HepG2 (cell line): ENCODE data around the gene KIZ.

Experiments used
- CHD2 ChIP-seq: IDR thresholded peaks from 2 replicates; pipeline ENCODE4 v1.6.1; 2011; ENCODE audit warnings: low read depth, low read length, improper control_type of control experiment
- DPF2 ChIP-seq: sonication (generic); formaldehyde crosslinking; IDR thresholded peaks from 2 replicates; pipeline ENCODE4 v1.4.0; 2020; ENCODE audit warnings: mild to moderate bottlenecking, low read depth, missing genetic modification reagents, borderline replicate concordance
- EZH2 ChIP-seq: conservative IDR thresholded peaks from 2 replicates; pipeline ENCODE4 v1.6.1; 2012; ENCODE audit warnings: mild to moderate bottlenecking, low read depth, low read length, moderate library complexity
- KAT7 ChIP-seq: IDR thresholded peaks from 2 replicates; pipeline ENCODE4 v1.6.1; 2018; ENCODE audit warnings: borderline replicate concordance, missing compliant biosample characterization
- KLF6 ChIP-seq: IDR thresholded peaks from 2 replicates; pipeline ENCODE4 v1.8.0; 2016; ENCODE audit warnings: missing biosample characterization, missing genetic modification reagents
- NR3C1 ChIP-seq: sonication (generic); formaldehyde crosslinking; IDR thresholded peaks from 2 replicates; pipeline ENCODE4 v1.4.0; 2020; ENCODE audit warnings: missing genetic modification reagents
- POLR2A ChIP-seq, 2 experiments: IDR thresholded peaks; 2 replicates each; pipeline ENCODE4 v1.6.1; 2011; ENCODE audit warnings: low read depth in 2 of 2, low read length in 2 of 2, mild to moderate bottlenecking in 1 of 2, moderate library complexity in 1 of 2; ENCODE audit not compliant: insufficient read depth in 1 of 2
- POLR2AphosphoS2 ChIP-seq: IDR thresholded peaks from 2 replicates; pipeline ENCODE4 v1.6.1; 2011; ENCODE audit warnings: low read depth, low read length, improper control_type of control experiment
- ZFP41 ChIP-seq: sonication (generic); formaldehyde crosslinking; IDR thresholded peaks from 2 replicates; pipeline ENCODE4 v1.4.0; 2020; ENCODE audit warnings: mild to moderate bottlenecking, missing genetic modification reagents, borderline replicate concordance
- ZIK1 ChIP-seq: sonication (generic); formaldehyde crosslinking; IDR thresholded peaks from 2 replicates; pipeline ENCODE4 v1.5.0; 2020; ENCODE audit warnings: mild to moderate bottlenecking, low read depth, missing genetic modification reagents, borderline replicate concordance
- ZNF10 ChIP-seq: sonication (generic); formaldehyde crosslinking; IDR thresholded peaks from 2 replicates; pipeline ENCODE4 v1.4.0; 2020; ENCODE audit warnings: mild to moderate bottlenecking, low read depth, missing genetic modification reagents, borderline replicate concordance

DNA sequence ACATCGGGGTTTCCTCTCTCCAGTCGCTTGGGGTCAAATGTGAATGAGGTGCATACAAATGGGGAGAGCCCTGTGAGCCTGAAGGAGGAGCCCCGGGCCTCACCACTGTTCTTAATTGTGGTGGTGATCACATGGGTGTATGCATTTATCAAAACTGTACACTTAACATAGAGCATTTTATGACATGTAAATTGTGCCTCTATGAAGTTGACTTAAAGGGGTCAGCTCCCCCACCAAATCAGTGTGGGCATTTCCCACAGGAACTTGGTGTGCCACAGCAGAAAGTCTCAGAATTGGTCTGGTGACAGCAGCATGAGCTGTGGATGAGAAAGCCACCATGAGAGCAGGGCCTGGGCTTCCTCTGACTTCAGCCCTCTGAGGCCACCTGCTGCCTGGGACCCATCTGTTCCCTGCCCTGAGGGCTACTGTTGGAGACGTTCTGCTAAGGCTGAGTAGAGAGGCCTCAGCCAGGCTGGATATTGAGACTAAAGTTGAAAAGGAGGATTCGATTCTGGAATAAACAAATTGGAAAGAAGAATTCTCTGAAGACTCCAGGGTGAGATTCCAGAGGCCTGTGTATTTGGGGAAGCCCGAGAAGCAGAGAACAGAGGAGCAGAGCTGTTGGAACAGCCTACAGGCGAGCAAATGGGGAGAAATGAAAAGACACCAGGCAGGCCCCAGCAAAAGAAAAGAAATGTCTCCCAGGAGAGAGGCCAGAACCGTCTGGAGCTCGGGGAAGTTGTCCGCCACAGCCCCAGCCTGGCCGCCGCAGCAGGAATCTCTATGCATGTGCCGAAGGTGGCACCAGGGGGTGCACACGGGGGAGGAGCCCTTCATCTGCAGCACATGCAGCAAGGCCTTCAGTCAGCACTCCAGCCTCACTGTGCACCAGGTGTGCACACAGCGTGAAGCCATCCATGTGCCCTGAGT is 139.6 kb downstream of the KIZ start:
- no peak for TF ChIP-seq ZIK1 (CRISPR knock-in tag)
- TF ChIP-seq ZNF10 (CRISPR knock-in tag), result no peak
- no peak for TF ChIP-seq NR3C1 (CRISPR knock-in tag)
- TF ChIP-seq CHD2, result no peak
- TF ChIP-seq KAT7, result no peak
- TF ChIP-seq POLR2A (IDR thresholded peaks at IDR 0.05; ENCODE audit: insufficient read depth in 1 of 2, low read depth in 2 of 2, low read length in 2 of 2), result no peak
- no peak for TF ChIP-seq KLF6 (CRISPR knock-in tag)
- no peak for TF ChIP-seq POLR2AphosphoS2
- no peak for TF ChIP-seq ZFP41 (CRISPR knock-in tag)
- TF ChIP-seq EZH2, result no peak
- TF ChIP-seq DPF2 (CRISPR knock-in tag), result no peak
